GM21360 (cell line): ENCODE measurements around the gene RGS12.

Experiments
- ATAC-seq: cut with Tn5 transposase; IDR thresholded peaks from one replicate; pipeline ENCODE4 v1.9.1; 2021; ENCODE audit warnings: mild to moderate bottlenecking, moderate library complexity; ENCODE audit not compliant: unreplicated experiment

RGS12 gene

DNA sequence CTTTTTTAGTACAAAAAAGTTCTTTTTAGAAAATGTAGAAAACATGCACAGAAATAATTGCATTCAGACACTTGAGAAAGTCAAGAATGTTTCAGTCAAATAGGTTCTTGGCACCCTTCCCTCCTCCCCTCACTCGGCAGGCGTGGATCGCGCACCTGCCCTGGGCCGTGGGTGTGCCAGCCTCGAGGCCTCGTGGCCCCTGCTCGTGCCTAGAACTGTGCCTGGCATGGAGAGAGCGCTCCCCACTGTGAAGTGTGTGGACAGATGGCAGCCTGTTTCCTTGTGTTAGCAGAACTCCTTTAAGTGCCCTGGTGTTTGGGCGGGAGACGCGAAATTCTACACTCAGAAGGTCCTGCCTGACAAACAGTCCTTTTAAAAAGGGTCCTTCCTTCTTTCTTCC is 14.7 kb downstream of the RGS12 start:
- ATAC-seq = no peak

DNA sequence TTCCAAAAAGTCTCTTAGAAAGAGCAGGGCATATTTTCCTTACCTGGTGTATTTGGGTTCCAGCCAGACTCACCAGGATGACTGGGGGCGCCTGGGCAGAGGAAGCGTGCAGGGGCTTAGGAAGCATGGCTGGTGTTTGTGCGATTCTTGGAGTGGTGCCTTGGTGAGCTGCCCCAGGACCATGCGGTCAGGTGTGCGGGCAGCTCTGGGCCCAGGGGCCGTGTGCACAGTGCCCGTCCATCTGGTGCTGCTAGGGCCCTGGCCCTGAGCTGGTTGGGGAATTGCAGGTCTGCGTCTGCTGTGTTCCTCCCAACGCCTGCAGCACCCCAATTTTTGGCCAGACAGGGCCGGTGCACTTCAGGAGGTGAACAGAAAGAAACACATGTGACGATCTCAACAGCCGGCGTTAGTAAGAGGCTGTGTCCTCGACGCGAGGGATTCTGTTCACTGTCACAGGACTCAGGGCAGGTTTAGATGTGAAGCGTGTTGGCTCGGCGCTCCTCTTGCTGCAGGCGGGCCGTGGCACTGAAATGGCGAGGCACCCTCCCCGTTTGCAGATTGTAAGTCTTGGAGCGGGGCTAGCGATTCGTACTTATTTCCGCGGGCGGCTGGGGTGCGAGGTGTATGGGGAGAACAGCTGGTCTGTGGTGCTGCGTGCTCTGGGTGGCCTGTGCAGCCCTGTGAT is 15.2 kb downstream of the RGS12 start:
- ATAC-seq = no peak

DNA sequence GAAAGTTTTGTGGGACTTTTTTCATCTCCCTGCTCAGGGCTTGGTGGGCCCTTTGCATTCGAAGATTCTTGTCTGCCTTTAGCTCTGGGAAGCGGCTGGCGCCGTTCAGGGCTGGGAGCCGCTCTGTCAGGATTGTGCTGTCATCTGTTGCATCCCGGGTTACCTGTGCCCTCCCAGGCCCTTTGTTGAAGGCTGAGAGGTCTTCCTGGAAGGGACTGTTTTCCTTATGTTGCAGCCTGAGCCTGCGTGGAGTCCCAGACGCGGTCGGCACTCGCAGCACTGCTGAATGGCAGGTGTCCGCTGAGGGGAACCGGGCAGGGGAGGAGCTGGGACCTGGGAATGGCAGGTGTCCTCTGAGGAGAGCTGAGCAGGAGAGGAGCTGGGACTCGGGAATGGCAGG is 15.9 kb downstream of the RGS12 start:
- ATAC-seq = no peak

DNA sequence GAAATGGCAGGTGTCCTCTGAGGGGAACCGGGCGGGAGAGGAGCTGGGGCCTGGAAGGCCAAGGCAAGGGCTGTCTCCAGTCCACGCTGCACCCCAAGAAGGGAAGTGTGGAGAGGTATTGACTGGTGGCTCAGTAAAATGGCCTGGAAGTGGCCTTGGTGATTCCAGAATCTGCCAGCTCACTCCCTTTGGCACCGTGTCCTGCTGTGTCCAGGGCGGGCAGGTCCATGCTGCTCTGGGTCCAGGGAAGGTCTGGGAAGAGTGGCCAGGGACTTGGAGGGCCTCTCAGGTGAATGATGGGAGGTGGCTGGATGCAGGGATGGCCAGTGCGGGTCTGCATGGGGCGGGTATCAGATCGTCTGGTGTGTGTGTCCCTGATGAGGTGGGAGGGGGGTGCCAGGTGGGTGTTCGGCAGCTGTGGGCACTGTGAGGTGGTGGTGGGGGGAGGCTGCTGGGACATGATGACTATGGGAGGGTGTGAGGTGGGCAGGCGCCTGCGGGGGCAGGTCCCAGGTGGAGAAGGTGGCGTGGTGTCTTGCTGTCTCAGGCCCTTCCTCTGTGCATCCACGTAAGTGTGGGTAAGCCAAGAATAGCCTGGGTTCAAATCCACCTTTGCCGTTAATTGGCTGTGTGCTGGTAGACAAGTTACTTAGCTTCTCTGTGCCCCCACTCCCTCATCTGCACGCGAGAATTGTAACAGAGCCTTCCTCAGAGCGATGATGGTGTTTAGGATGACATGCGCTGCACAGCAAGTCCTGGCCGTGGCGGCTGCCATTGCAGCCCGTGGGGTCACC is 17.7 kb downstream of the RGS12 start:
- ATAC-seq = no peak

DNA sequence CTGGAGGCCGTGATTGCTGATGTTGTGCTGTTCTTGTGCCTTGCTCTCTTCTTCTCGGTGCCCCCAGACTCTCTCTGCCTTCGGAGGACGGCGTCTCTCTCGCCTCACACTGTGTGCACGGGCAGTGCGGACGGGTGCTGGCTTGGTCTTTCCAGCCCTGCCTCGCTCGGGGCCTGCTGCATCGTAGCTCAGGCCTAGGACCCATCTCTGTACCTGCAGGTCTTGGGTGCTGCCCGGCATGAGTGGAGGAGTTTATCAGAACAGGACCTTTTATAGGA is 18.2 kb downstream of the RGS12 start:
- no peak for ATAC-seq

DNA sequence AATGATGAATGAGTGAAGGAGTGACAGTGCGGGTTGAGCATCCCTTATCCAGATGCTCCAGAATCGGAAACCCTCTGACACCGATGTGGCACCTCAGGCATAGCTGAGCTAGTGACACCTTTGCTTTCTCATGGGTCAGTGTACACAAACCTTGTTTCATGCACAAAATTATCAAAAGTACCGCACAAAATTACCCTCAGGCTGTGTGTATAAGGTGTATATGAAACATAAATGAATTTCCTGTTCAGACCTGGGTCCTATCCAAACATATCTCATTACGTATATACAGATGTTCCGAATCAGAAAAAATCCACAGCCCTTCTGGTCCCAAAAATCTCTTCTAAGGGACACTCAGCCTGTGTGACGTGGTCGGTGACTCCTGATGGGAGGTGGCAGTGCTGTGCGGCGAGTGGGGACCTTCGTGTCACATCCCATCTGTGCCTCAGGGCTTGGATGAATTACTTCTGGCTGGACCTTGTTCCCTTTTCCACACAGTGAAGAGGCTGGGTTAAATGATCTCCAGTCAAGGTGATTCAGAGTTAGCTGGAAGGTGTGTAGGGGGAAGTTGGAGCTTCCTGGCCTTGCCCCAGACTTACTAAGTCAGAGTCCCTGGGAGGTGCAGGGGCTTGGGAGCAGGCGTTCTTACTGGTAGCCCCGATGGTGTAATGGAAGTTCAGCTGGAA is 18.8 kb downstream of the RGS12 start:
- ATAC-seq = no peak

DNA sequence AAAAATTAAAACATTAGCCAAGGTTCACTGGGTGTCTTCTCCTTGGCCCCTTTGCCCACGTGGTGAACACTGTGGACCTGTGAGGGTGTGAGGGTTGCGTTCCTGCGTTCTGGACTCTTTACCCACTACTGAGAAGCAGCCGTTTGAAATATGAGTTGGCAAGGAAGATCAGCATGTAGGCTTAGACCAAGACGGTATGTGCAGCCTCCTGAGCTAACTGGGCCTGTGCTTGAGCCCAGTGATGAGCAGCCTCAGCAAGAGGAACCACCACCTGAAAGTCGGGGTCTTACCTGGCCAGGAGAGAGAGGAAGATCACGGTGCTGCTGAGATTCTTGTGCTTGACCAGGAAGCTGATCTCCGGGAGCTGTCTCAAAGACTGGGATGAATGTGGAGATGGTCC is 19.5 kb downstream of the RGS12 start:
- ATAC-seq = no peak

DNA sequence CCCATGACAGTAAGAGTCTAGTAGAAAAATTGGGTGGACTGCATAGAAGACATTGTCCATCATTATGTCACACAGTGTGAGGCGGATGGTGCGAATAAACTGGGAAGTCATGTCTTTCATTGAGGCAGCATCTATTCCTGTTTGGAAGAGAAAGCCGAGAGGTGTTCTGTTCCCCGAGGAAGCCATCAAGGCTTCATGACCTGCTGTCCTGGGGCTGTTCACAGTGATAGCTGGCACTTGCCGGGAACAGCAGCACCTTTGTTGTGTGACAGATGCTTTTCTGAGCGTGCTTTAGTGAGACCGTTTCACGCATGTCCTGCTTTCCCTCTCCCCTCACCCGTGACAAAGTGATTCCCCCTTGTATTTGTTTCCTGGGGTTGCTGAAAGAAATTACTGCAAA is 20.3 kb downstream of the RGS12 start:
- ATAC-seq = no peak

DNA sequence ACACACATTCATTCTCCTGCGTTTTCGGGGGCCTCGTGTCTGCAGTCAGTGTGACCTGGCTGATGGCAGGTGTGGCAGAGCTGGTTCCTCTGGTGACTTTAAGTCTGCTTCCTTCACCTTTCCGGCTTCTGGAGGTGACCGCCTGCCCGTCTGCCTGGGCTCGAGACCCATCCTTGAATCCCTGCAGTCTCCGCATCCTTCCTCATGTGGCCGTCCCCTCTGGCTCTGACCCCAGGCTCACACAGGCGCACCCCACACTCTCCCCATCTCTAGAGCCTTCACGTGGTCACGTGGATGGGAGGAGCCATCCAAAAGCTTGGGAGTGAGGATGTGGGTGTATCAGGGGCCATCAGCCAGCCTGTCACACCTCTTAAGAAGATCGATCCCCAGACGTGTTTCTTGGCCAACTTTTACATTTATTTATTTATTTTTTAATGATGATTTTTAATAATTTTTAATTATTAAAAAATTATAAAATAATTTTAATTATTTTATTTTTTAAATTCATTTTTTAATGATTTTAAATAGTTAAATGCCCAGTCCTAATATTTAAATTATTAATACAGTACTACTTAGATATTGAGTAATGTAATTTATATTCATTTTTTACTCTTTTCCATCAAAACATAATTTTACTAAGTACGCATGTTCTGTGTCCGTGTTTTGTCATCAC is 20.9 kb downstream of the RGS12 start:
- no peak for ATAC-seq

DNA sequence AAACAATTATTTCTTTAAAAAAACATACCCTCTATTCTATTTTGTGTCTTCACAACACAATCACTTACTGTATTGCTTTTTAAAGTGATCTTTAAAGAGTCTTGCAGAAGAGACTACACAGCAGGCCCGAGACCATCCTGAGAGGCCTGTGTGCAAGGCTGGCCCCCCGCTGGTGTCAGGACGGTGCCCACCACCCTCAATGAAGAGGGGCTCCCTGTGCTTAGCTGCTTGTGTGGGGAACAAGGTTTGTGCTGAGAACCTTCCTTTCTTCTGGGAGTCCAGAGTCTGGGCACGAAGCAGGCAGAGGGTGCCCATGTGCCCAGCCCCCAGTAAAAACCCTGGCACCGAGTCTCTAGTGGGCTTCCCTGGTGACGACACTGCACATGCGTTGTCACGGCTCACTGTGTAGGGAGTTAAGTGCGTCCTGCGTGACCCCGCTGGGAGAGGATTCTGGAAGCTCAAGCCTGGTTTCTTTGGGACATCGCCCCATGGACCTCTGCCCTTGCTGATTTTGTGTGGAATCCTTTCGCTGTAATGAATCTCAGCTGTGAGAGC is 22.0 kb downstream of the RGS12 start:
- ATAC-seq = no peak

DNA sequence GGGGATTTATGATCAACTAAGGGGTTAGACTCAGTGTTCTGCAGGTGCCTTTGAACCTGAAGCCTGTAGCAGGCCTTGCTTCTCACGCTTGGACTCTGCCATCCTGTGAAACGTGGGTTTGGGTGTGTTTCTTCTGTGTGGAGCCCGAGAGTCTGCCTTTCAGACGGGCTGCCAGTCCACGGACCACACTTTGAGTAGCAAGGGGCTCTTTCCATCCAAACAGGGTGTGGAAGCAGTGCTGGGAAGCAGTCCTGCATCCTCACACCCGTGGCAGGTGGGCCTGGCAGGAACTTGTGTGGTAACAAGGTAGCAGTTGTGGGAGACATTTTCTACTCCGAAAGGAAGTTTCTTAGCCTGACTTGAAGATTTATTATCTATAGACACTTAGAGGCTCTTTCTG is 22.7 kb downstream of the RGS12 start:
- no peak for ATAC-seq

DNA sequence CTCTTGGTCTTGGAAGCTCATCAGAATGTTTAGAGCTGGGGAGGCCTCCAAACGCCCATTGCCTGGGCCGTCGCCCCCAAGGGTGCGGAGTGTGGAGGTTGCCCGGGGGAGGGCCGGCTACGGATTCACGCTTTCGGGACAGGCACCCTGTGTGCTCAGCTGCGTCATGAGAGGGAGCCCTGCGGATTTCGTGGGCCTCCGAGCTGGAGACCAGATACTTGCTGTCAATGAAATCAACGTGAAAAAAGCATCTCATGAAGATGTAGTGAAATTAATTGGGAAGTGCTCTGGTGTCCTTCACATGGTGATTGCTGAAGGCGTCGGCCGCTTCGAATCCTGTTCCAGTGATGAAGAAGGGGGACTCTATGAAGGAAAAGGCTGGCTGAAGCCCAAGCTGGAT is 23.3 kb downstream of the RGS12 start:
- ATAC-seq = no peak

DNA sequence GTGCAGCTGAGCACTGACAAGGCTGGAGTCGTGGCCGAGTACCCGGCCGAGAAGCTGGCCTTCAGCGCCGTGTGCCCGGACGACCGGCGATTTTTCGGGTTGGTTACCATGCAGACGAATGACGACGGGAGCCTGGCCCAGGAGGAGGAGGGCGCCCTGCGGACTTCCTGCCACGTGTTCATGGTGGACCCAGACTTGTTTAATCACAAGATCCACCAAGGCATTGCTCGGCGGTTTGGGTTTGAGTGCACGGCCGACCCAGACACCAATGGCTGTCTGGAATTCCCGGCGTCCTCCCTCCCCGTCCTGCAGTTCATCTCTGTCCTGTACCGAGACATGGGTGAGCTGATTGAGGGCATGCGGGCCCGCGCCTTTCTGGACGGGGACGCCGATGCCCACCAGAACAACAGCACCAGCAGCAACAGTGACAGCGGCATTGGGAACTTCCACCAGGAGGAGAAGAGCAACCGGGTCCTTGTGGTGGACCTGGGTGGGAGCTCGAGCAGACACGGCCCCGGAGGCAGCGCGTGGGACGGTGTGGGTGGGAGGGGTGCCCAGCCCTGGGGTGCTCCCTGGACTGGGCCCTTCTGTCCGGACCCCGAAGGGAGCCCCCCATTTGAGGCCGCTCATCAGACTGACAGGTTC is 24.3 kb downstream of the RGS12 start:
- no peak for ATAC-seq

DNA sequence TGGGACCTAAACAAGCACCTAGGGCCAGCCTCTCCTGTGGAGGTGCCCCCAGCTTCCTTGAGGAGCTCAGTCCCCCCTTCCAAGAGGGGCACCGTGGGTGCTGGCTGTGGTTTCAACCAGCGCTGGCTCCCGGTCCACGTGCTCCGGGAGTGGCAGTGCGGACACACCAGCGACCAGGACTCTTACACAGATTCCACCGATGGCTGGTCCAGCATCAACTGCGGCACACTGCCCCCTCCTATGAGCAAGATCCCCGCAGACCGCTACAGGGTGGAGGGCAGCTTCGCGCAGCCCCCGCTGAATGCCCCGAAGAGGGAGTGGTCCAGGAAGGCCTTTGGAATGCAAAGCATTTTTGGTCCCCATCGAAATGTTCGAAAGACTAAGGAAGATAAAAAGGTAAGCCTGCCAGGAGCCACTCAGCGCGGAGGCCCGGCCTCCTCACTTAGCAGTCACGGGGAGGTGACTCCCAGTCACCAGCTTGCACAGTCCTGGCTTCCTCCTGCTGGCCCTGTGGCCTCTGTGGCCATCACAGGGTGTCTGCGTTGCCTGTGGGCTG is 24.9 kb downstream of the RGS12 start:
- no peak for ATAC-seq

DNA sequence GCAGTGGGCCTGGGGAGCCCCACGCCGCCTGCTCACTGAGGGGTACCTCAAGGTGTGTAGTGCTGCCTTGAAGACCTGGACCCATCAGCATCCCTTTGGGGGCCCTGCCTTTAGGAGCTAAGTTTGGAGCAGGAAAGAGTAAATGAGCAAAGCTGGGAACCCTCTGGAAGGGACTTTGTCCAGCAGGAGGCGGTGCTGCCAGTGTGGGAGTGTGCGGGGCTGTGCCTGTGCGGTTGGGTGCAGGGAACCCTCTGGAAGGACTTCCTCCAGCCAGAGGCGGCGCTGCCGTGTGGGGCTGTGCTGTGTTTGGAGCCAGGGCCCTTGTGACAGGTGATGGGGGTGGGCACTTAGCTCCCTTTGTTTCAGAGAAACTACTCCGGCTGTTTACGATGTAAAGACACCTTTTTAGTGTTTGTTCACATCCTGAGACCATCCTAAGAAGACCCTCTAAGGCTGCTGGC is 25.8 kb downstream of the RGS12 start:
- ATAC-seq = no peak

DNA sequence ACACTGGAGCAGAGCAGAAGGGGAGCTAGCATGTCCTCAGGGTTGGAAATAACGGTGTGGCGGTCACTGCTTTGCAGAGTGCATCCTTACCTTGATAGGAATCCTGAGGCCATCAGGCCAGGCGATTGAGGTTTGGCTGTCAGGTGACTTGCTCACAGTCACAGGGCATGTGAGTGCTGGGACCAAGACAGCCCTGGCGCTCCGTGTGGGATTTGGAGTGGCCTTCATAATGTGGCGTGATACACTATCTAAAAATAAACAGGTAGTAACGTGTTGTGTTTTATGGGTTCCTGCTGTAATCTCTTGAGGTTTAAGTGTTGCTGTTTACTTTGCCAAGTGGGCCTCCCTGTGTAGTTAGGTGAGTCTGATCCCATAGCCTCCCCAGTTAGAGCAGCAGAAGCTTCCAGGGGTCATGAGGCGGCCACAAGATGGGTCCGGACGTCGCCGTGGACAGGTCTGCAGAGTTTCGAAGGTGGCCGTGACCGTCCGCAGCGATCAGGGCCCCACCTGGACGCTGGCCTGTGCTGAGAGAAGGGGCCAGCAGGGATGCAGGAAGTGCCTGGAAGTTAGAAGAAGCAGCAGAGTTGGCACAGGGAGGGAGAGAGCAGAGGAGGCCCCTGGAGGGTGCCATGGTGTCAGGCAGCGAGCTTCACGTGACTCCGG is 27.7 kb downstream of the RGS12 start:
- ATAC-seq = no peak

DNA sequence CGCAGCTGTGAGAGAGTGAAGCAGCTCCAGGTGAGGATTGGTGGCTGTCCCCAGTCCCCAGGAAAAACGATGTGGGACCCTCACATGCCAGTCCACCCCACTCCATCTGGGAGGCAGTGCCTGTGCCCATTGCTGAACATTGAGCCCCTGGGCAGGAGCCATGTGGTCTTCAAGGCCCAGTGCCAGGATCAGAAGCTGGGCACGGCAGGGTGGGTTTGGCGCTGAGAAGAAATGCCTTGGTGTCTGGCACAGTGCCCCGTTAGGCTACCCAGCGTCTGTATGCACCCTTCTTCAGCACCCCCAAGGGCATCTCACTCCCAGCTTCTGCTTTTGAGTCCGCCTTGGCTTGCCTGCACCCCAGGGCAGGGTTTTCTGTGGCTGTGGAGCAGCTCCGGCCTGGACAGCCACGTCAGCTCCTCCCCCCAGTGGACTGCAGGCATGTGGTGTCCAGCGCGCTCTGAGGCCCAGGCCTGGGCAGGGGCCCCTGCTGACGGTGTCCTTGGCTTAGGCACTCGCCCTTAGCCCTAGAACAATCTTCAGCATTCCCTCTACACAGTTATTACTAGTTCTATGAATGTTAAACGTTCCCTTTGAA is 28.6 kb downstream of the RGS12 start:
- ATAC-seq = no peak

DNA sequence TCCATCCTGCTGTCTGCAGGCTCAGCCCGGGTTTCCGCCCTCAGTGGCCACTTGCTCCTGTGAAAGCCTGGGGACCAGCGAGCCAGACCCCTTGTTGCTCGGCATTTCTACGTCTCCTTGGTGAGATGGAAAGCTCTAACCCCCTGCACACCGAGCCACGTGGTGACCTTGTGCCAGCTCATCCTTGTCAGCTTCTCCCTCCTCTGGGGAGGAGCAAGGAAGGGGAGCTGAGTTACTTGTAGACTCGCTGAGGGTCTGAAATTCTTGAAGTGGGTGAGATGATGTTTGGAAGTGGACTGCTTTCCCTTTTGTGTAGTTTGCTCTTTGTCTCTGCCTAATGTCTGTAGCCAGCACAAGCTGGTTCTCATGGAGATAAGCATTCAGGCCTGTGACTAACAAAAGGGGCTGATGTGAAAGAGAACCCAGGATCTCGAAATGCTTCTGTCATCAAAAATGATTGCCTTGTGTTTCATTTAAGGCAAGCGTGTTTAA is 29.3 kb downstream of the RGS12 start:
- ATAC-seq = no peak

DNA sequence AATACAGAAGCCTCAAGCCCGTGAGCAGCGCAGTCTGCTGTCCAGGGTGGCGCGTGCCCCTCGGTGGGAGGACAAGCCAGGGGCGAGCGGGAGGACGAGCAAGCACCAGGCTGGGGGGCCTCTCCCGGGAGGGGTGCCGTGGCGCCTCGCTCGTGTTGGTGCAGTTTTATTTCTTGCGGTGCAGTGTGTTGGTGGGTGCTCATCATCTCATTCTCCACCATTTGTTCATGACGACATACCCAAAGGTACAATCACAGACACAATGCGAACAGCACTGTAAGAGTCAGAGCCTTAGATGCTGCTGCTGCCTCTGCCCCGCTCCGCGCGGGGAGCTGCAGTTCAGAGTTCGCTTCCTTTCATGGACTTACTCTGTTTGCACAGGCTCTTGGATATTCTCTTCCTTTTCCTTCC is 30.3 kb downstream of the RGS12 start:
- ATAC-seq = no peak
